ENCODE data around the gene PHKB. TPM values are rescaled to one million over a fixed set of nuclear protein-coding genes. Genes with fewer than 3 reads are reported as not detected.

PHKB gene
- polyA plus RNA-seq, 3 donors from 2014 or later: 27.8 to 42.7 (median 30.6) TPM

- peaks cover 1 to 7% (median 3%) of the 10 kb centered on the region in 3 donors for H3K27me3 Mint-ChIP-seq (ENCODE audit: low read depth in 3 of 3)
- H3K9me3 Mint-ChIP-seq: peaks cover 0 to 1% (median 0%) of the 10 kb centered on the region in 6 donors
- no peak for DNase-seq
- no peak overlapping the region for H3K4me3 Mint-ChIP-seq
- no peaks in the 10 kb centered on the region for H3K36me3 Mint-ChIP-seq
- no peaks in the 10 kb centered on the region for H3K4me1 Mint-ChIP-seq
- H3K27ac Mint-ChIP-seq: no peak overlapping the region
Observed at GRCh38 chr16:47732523-47733111, 271.5 kb downstream of the PHKB start.

DNA sequence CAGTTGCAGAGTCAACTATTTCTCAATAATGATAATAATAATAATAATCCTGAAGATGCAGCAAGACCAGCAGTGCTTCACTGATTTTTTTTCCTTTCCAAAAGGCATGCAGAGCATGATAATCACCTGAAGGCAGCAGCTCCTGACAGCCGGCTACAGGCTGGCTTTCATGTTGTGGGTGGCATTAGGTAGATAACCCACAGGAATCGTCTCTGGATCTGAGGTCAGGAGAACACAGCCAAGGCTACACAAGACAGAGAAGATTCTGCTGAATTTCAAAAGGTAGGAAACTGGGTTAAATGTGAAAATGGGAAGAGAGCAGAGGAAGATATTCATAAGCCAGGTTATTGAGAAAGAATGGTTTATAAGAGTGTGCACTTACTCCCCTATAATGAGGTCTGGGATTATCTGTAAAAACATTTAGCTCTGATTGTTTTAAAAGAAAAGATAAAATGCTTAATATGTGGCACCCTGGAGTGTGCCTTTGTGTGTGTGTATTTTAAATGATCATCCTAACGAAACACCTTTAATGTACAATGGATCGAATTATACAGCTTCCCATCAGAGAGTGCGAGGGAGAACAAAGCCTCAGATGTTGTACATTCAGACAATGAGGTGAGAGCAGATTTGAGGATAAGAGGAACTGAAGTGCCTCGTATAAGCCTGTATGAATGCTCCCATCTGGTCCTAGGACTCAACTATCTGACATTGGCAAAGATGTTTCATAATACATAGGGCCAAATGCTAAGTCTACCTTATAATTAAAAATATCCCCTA lies 273.1 kb downstream of the PHKB start:
- peaks cover 0 to 6% (median 0%) of the 10 kb centered on the region in 6 donors for H3K9me3 Mint-ChIP-seq
- H3K27me3 Mint-ChIP-seq (ENCODE audit: low read depth in 3 of 3): peaks cover 1 to 7% (median 3%) of the 10 kb centered on the region in 3 donors
- H3K4me3 Mint-ChIP-seq: no peak overlapping the region
- no peaks in the 10 kb centered on the region for H3K4me1 Mint-ChIP-seq
- DNase-seq: no peak
- no peaks in the 10 kb centered on the region for H3K36me3 Mint-ChIP-seq
- no peak overlapping the region for H3K27ac Mint-ChIP-seq

DNA sequence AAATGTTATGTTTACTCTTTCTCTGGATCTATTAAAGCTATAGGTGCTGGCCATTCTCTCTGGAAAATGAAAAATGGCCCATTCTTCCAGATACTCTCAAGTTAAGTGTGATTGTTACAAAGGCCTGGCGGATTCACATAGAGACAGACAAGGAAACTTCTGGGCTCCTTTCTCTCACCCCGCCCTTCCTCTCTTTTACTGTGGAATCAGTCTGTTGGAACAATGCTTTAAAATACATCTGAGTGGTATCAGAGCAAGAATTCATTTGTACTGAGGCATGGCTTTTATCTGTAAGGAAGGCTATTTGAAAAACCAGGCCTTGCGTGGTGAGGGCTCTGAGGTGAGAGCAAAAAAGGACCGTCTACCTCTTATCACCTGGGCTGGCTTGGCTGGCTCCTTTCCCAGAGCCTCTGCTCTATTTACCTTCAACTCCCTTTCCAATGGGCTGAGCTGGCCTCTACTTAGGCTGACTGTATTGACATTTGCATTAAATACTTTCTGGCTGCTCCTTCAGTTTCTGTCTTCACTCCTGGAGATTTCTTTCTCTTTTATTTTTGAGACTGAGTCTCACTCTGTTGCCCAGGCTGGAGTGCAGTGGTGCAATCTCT lies 274.0 kb downstream of the PHKB start:
- Mint-ChIP-seq H3K4me3 (no peak overlapping the region), H3K9me3 (peaks cover 0 to 10% (median 0%) of the 10 kb centered on the region in 6 donors), H3K4me1 (no peaks in the 10 kb centered on the region), H3K27me3 (ENCODE audit: low read depth in 3 of 3) (peaks cover 1 to 7% (median 3%) of the 10 kb centered on the region in 3 donors), H3K36me3 (no peaks in the 10 kb centered on the region), H3K27ac (no peak overlapping the region)
- DNase-seq: no peak

- no peak for DNase-seq
- no peaks in the 10 kb centered on the region for H3K36me3 Mint-ChIP-seq
Observed at GRCh38 chr16:47750371-47750770, 289.2 kb downstream of the PHKB start.

More at GRCh38 chr16:47750371-47750770, 289.2 kb downstream of the PHKB start:
- Mint-ChIP-seq H3K4me1 (no peaks in the 10 kb centered on the region), H3K27me3 (ENCODE audit: low read depth in 3 of 3) (peaks cover 1 to 5% (median 4%) of the 10 kb centered on the region in 3 donors), H3K27ac (no peak overlapping the region), H3K9me3 (peaks cover 0 to 3% (median 0%) of the 10 kb centered on the region in 6 donors), H3K4me3 (no peak overlapping the region)

Other genes with a start within 250 kb of the PHKB start
- 10 to 100 TPM; 23.3 to 52.6 (median 38.2) TPM for gene ITFG1, start 268 bp upstream of the PHKB start, polyA plus RNA-seq